Bronchial epithelial cell (primary cell): ENCODE results near the gene USP5. TPM values are rescaled to one million over a fixed set of nuclear protein-coding genes. Genes with fewer than 3 reads are reported as not detected.

Experiments used
- DNase-seq: peaks from one replicate; pipeline ENCODE4 v3.0.0-alpha.2; 2010; ENCODE audit warnings: low read depth
- FAIRE-seq: peaks from 2 replicates; lab custom pipeline; 2011; peaks lifted over from hg19 to GRCh38; lab: Jason Lieb, UNC
- H3K27me3 ChIP-seq: 2 replicates; pipeline ENCODE4 v1.5.1; 2011; ENCODE audit warnings: low read length; ENCODE audit not compliant: control insufficient read depth, insufficient read depth
- H3K36me3 ChIP-seq: 2 replicates; pipeline ENCODE4 v1.5.1; 2011; ENCODE audit warnings: low read length; ENCODE audit not compliant: control insufficient read depth, insufficient read depth
- H3K4me3 ChIP-seq: 2 replicates; pipeline ENCODE4 v1.5.1; 2011; ENCODE audit warnings: mild to moderate bottlenecking, low read depth, low read length, control low read depth
- total RNA-seq: library from RNA; depleted of rRNA; stranded (reverse); fragments of >200 nt; gene quantifications from 2 replicates; pipeline ENCODE4 v1.2.1, GENCODE V29; 2014
- TF ChIP-seq, protein P1 (sequence below): IDR thresholded peaks from 2 replicates; pipeline ENCODE4 v1.5.1; 2011; ENCODE audit warnings: mild to moderate bottlenecking, moderate library complexity, low read length, control low read depth, inconsistent platforms; ENCODE audit not compliant: insufficient read depth, severe bottlenecking

USP5 gene
- total RNA-seq, 1 donor from 2014 or later, result 45.0 TPM

DNA sequence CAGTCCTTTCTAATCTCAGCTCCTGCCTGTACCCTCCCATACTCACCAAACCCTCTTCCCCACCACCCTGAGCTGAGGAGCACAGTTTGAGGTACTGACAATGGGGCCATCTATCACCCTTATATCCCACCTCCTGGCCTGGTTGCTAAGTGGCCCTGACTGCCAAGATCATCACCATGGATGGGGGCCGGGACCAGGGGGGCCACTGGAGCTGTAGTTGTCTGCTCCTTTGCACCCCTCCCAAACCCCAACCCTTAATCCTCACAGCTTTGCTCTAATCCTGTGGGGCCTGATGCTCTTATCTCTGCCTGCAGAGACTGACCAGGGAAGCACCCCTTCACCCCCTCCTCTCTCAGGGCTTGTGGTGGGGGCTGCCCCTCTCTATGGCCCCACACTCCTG, 11.6 kb upstream of the USP5 start:
- DNase-seq (no peak), FAIRE-seq (no peak)
- H3K36me3 ChIP-seq, result peaks cover 7% of the 10 kb centered on the region
- no peak overlapping the region for H3K4me3 ChIP-seq
- no peaks in the 10 kb centered on the region for H3K27me3 ChIP-seq
- TF ChIP-seq, protein P1, sequence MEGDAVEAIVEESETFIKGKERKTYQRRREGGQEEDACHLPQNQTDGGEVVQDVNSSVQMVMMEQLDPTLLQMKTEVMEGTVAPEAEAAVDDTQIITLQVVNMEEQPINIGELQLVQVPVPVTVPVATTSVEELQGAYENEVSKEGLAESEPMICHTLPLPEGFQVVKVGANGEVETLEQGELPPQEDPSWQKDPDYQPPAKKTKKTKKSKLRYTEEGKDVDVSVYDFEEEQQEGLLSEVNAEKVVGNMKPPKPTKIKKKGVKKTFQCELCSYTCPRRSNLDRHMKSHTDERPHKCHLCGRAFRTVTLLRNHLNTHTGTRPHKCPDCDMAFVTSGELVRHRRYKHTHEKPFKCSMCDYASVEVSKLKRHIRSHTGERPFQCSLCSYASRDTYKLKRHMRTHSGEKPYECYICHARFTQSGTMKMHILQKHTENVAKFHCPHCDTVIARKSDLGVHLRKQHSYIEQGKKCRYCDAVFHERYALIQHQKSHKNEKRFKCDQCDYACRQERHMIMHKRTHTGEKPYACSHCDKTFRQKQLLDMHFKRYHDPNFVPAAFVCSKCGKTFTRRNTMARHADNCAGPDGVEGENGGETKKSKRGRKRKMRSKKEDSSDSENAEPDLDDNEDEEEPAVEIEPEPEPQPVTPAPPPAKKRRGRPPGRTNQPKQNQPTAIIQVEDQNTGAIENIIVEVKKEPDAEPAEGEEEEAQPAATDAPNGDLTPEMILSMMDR, result no peak

DNA sequence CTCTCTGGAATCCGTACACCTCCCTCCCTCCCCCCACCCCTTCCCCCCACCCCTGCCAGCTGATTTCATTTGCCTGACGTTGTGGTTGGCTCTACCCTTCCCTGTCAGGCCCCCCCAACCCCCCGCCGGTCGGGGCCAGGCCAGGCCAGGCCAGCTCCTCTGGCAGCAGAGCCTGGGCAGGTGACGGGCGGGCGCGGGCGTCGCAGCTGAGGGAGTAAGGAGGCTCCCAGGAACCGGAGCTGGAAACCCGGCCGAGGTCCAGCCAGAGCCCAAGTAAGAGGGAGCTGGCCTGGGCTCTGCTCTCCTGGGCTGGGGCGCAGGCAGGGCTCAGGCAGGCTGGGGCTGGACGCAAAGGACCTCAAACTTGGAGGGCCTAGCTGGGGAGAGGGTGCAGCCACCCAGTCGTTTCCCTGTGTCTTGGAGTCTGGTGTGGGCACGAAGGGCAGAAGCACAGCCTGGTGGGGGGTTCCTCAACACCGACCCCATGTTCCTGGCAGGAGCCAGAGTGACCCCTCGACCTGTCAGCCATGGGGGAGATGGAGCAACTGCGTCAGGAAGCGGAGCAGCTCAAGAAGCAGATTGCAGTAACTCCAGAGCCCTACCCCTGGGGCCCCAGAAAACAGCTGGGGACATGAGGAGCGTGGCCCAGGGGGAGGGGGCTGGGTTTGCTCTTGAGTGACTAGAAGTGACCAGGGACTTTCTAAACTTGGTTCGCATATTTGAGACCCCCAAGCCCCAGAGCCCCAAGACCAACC, 11.0 kb upstream of the USP5 start, which contains the start of gene GNB3:
TSS of gene GNB3 (plus strand) at position 165 of the 755 bp plus-strand sequence. CDS start at position 528, 363 bp downstream.
- FAIRE-seq (no peak), DNase-seq (no peak)
- Histone ChIP-seq H3K36me3 (peaks cover 7% of the 10 kb centered on the region), H3K4me3 (no peak within 1 kb of the TSS), H3K27me3 (no peaks in the 10 kb centered on the region)
- TF ChIP-seq, protein P1, result no peak

GRCh38 chr12:6842075-6842474, 9.9 kb upstream of the USP5 start:
- TF ChIP-seq, protein P1, result no peak
- peaks cover 9% of the 10 kb centered on the region for H3K36me3 ChIP-seq
- no peak for FAIRE-seq
- H3K4me3 ChIP-seq, result no peak overlapping the region
- H3K27me3 ChIP-seq, result no peaks in the 10 kb centered on the region
- no peak for DNase-seq

DNA sequence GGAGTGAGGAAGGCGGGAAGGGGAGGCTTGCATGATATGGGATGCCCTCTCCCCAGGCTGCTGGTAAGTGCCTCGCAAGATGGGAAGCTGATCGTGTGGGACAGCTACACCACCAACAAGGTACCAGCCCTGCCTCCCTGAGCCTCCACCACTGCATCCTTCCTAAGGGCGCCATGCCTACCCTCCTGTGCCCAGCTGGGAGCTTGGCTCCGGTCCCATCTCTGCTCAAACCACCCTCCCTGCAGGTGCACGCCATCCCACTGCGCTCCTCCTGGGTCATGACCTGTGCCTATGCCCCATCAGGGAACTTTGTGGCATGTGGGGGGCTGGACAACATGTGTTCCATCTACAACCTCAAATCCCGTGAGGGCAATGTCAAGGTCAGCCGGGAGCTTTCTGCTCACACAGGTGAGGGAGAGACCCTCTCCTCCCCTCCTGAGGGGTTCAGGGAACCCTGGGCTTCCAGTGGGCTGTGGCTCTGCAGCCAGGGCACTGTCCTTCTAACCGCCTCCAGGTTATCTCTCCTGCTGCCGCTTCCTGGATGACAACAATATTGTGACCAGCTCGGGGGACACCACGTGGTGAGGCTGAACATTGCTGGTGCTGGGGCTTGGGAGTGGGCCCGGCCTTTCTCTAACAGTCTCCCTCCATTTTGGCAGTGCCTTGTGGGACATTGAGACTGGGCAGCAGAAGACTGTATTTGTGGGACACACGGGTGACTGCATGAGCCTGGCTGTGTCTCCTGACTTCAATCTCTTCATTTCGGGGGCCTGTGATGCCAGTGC, 8.6 kb upstream of the USP5 start:
- peak; percentile 7 for FAIRE-seq
- no peak for DNase-seq
- TF ChIP-seq, protein P1, result no peak
- Histone ChIP-seq H3K4me3 (no peak overlapping the region), H3K27me3 (no peaks in the 10 kb centered on the region), H3K36me3 (peaks cover 4% of the 10 kb centered on the region)

DNA sequence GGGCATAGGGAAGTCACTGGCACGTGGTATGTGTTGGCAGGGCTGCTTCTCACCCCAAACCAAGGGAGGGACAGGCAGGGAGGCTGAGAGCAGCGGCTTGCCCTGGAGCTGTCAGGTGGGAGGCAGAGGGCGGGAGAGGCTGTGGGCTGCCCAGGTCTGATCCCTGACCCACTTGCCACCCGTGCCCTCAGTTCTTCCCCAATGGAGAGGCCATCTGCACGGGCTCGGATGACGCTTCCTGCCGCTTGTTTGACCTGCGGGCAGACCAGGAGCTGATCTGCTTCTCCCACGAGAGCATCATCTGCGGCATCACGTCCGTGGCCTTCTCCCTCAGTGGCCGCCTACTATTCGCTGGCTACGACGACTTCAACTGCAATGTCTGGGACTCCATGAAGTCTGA, 6.6 kb upstream of the USP5 start:
- FAIRE-seq (peak; percentile 18), DNase-seq (no peak)
- no peaks in the 10 kb centered on the region for H3K27me3 ChIP-seq
- peaks cover 4% of the 10 kb centered on the region for H3K36me3 ChIP-seq
- TF ChIP-seq, protein P1, result no peak
- no peak overlapping the region for H3K4me3 ChIP-seq
